Uterus (tissue), 4 donors: ENCODE measurements around the gene EIF2B5. TPM values are rescaled to one million over a fixed set of nuclear protein-coding genes. Genes with fewer than 3 reads are reported as not detected.
A peak's percentile ranks its signal among the peaks of the same experiment; 100 is the strongest.

Experiments
- DNase-seq, 2 donors: peaks; one replicate each; pipeline ENCODE4 v3.0.0-alpha.2; 2019 to 2020
- H3K27ac ChIP-seq, 2 donors: fragments of 200-600 bp; sonication (generic); 1 replicate in 1 of 2; 2 replicates in 1 of 2; pipeline ENCODE4 v1.5.1; 2016 to 2018
- H3K27me3 ChIP-seq, 2 donors: fragments of 200-600 bp; sonication (generic); one replicate each; pipeline ENCODE4 v1.5.1; 2018 to 2019; ENCODE audit warnings: control low read depth in 1 of 2
- H3K36me3 ChIP-seq, 2 donors: fragments of 200-600 bp; sonication (generic); one replicate each; pipeline ENCODE4 v1.5.1; 2019; ENCODE audit warnings: control low read depth in 1 of 2
- H3K4me1 ChIP-seq, 2 donors: fragments of 200-600 bp; sonication (generic); one replicate each; pipeline ENCODE4 v1.5.1; 2018 to 2019; ENCODE audit warnings: control low read depth in 1 of 2
- H3K4me3 ChIP-seq, 2 donors: fragments of 200-600 bp; sonication (generic); 1 replicate in 1 of 2; 2 replicates in 1 of 2; pipeline ENCODE4 v1.5.1; 2018 to 2019; ENCODE audit warnings: mild to moderate bottlenecking in 1 of 2
- H3K9me3 ChIP-seq, 2 donors: fragments of 200-600 bp; sonication (generic); one replicate each; pipeline ENCODE4 v1.5.1; 2019; ENCODE audit warnings: control low read depth in 1 of 2
- POLR2A ChIP-seq, 2 donors: fragments of 450-650 bp; IDR thresholded peaks; one replicate each; pipeline ENCODE4 v1.6.1; 2016; ENCODE audit warnings: antibody characterized with exemption in 2 of 2, mild to moderate bottlenecking in 1 of 2, moderate library complexity in 1 of 2
- intact Hi-C: fragments of 100-400 bp; cut with DNase I; formaldehyde crosslinking; loops from one replicate; pipeline ENCODE4 v1.15.1; 2023; ENCODE audit warnings: low total_unique reads
- total RNA-seq, 4 donors: library from RNA; depleted of rRNA in 3 of 4; stranded (reverse); fragments of >200 nt in 3 of 4; gene quantifications; one replicate each; pipeline versions ENCODE4 v1.1.0 to v1.2.4, GENCODE V29; 2014 to 2023
- TF ChIP-seq, protein P1 (sequence below), 4 experiments: fragments of 200-600 bp in 2 of 4; fragments of 450-650 bp in 2 of 4; sonication (generic) in 2 of 4; IDR thresholded peaks; one replicate each; pipeline ENCODE4 v1.5.1; 2016 to 2019; ENCODE audit warnings: antibody characterized with exemption in 4 of 4, mild to moderate bottlenecking in 2 of 4, moderate library complexity in 1 of 4
- donor health status: DM: yes; HTN: yes; CAD: no.

Gene EIF2B5
- total RNA-seq, 4 donors from 2014 or later = 6.5 to 48.0 (median 32.3) TPM

GRCh38 chr3:184166671-184167070 is 31.5 kb downstream of the EIF2B5 start:
- no peak overlapping the region for H3K27ac ChIP-seq
- no peaks in the 10 kb centered on the region for H3K4me1 ChIP-seq
- intact Hi-C loops = no loop called here
- no peaks in the 10 kb centered on the region for H3K27me3 ChIP-seq
- H3K36me3 ChIP-seq = no peaks in the 10 kb centered on the region
- TF ChIP-seq POLR2A (IDR thresholded peaks at IDR 0.05) = no peak
- TF ChIP-seq, protein P1, sequence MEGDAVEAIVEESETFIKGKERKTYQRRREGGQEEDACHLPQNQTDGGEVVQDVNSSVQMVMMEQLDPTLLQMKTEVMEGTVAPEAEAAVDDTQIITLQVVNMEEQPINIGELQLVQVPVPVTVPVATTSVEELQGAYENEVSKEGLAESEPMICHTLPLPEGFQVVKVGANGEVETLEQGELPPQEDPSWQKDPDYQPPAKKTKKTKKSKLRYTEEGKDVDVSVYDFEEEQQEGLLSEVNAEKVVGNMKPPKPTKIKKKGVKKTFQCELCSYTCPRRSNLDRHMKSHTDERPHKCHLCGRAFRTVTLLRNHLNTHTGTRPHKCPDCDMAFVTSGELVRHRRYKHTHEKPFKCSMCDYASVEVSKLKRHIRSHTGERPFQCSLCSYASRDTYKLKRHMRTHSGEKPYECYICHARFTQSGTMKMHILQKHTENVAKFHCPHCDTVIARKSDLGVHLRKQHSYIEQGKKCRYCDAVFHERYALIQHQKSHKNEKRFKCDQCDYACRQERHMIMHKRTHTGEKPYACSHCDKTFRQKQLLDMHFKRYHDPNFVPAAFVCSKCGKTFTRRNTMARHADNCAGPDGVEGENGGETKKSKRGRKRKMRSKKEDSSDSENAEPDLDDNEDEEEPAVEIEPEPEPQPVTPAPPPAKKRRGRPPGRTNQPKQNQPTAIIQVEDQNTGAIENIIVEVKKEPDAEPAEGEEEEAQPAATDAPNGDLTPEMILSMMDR (IDR thresholded peaks at IDR 0.05) = no peak
- H3K4me3 ChIP-seq = no peak overlapping the region
- no peak for DNase-seq
- H3K9me3 ChIP-seq = no peaks in the 10 kb centered on the region

- intact Hi-C loops = no loop called here
- TF ChIP-seq, protein P1 (IDR thresholded peaks at IDR 0.05) = no peak
- TF ChIP-seq POLR2A (IDR thresholded peaks at IDR 0.05) = no peak
- no peaks in the 10 kb centered on the region for H3K36me3 ChIP-seq
Measured at GRCh38 chr3:184167786-184168185, 32.6 kb downstream of the EIF2B5 start.

DNA sequence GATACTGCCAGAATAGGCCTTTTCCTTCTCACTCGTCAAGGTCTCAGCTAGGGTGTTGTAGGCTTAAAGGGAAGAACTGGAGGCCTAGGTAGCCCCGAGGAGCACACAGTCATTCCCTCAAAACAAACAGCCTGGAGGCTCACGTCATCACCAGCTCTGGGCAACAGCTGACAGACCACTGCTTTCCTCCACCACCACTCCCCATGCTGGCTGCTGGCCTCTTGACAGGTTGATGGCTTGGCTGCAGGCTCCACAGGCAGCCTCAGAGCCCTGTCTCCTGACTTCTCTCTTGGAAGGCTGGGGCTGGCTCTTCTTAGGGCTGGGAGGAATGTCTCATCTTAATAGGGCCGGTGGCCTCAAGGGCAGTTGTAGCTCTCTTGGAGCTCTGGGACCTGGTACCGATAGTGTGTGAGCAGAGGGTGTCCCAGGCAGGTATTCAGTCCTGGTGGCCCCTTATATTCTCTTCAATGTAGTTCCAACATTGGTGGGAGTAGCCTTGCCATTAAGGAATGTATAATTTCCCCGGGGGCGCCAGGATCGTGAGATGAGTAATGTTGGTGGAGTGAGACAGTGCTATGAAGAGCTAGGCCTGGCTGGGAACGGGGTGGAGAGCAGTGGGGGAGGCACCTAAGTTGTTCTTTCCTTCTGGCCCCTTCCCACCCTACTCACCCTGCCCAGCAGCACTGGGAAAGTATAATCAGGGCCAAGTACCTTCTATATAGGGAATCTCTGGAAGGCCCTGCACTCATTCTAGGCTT is 33.4 kb downstream of the EIF2B5 start:
- Histone ChIP-seq H3K4me1 (no peaks in the 10 kb centered on the region), H3K36me3 (no peaks in the 10 kb centered on the region), H3K27me3 (no peaks in the 10 kb centered on the region), H3K9me3 (no peaks in the 10 kb centered on the region), H3K27ac (peak overlapping the region; percentile 23 to 80), H3K4me3 (no peak overlapping the region)
- intact Hi-C loops = no loop called here
- peak in 1 of 2 donors; percentile 47 for DNase-seq
- TF ChIP-seq POLR2A (IDR thresholded peaks at IDR 0.05) = no peak
- TF ChIP-seq, protein P1 (IDR thresholded peaks at IDR 0.05) = no peak

More at GRCh38 chr3:184167786-184168185, 32.6 kb downstream of the EIF2B5 start:
- H3K9me3 ChIP-seq = no peaks in the 10 kb centered on the region
- no peak overlapping the region for H3K4me3 ChIP-seq
- H3K27me3 ChIP-seq = no peaks in the 10 kb centered on the region
- H3K27ac ChIP-seq = peak overlapping the region; percentile 23 to 80
- H3K4me1 ChIP-seq = no peaks in the 10 kb centered on the region
- DNase-seq = no peak

DNA sequence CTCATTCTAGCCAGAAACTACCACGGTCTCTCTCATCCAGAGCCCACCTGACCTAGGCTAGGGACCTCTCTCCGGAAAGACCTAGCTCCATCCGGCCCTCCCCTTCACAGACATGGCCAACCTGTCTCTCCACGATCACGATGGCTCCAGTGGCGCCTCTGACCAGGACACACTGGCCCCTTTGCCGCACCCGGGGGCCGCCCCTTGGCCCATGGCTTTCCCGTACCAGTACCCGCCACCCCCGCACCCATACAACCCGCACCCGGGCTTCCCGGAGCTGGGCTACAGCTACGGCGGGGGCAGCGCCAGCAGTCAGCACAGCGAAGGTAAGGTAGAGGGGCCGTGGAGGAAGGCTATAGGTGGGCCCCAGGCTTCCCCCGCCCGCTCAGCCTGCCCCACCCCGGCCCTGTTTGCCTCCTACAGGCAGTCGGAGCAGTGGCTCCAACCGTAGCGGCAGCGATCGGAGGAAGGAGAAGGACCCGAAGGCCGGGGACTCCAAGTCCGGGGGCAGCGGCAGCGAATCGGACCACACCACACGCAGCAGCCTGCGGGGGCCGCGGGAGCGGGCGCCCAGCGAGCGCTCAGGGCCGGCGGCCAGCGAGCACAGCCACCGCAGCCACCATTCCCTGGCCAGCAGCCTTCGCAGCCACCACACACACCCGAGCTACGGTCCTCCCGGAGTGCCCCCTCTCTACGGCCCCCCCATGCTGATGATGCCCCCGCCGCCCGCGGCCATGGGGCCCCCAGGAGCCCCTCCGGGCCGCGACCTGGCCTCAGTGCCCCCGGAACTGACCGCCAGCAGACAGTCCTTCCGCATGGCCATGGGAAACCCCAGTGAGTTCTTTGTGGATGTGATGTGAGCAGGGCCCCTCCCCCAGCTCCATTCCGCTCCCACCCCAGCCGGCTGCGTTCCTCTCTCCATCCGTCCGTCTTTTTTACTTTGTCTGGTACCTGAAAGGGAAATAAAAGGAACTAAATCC is 35.0 kb downstream of the EIF2B5 start:
- Histone ChIP-seq H3K9me3 (no peaks in the 10 kb centered on the region), H3K4me3 (no peak overlapping the region), H3K27me3 (no peaks in the 10 kb centered on the region), H3K36me3 (no peaks in the 10 kb centered on the region), H3K4me1 (peaks cover 0 to 6% of the 10 kb centered on the region in 2 donors), H3K27ac (peak overlapping the region; percentile 23 to 80)
- intact Hi-C loops = no loop called here
- no peak for DNase-seq
- TF ChIP-seq, protein P1 (IDR thresholded peaks at IDR 0.05) = no peak
- no peak for TF ChIP-seq POLR2A (IDR thresholded peaks at IDR 0.05)
